Left ventricle myocardium inferior (tissue), 1 donor: ENCODE results near the gene G3BP1. TPM values are rescaled to one million over a fixed set of nuclear protein-coding genes. Genes with fewer than 3 reads are reported as not detected.
"Not testable (repeated sequence)": the region's sequence is repeated elsewhere in the genome, so short reads cannot be mapped to it uniquely, and the experiment has no call there.

ENCODE experiments used
- DNase-seq: peaks from one replicate; pipeline ENCODE4 v3.0.0-alpha.2; 2020
- H3K27ac ChIP-seq: fragments of 200-600 bp; replicated peaks from 2 replicates; pipeline ENCODE4 v1.8.0; 2021
- H3K27me3 ChIP-seq: fragments of 200-600 bp; 2 replicates; pipeline ENCODE4 v1.8.0; 2021; ENCODE audit warnings: low read depth
- H3K36me3 ChIP-seq: fragments of 200-600 bp; 2 replicates; pipeline ENCODE4 v1.8.0; 2021
- H3K4me1 ChIP-seq: fragments of 200-600 bp; 2 replicates; pipeline ENCODE4 v1.8.0; 2021
- H3K4me3 ChIP-seq: fragments of 200-600 bp; 2 replicates; pipeline ENCODE4 v1.8.0; 2021; ENCODE audit warnings: mild to moderate bottlenecking, moderate library complexity
- H3K9me3 ChIP-seq: fragments of 200-600 bp; replicated peaks from 2 replicates; pipeline ENCODE4 v1.8.0; 2021
- intact Hi-C: fragments of 100-400 bp; cut with micrococcal nuclease; formaldehyde crosslinking; loops from one replicate; pipeline ENCODE4 v1.11.0; 2022
- total RNA-seq: library from RNA; stranded (reverse); fragmentation: NEBNext Ultra II Directional; extraction: Animal tissue kit (Norgen Biotek cat#: 25700); gene quantifications from one replicate; pipeline ENCODE4 v1.2.1, GENCODE V29; 2021
- TF ChIP-seq, protein P1 (sequence below): fragments of 200-600 bp; IDR thresholded peaks from 2 replicates; pipeline ENCODE4 v1.8.0; 2021; ENCODE audit warnings: antibody characterized with exemption, mild to moderate bottlenecking, borderline replicate concordance
- donor health status: DM: no; HTN: yes; CAD: no; lungs with severe emphysema.

Gene G3BP1
- total RNA-seq, 1 donor from 2014 or later: 95.0 TPM

- intact Hi-C loops: no loop called here
- Histone ChIP-seq H3K9me3 (peaks cover 8% of the 10 kb centered on the region), H3K27ac (no peak overlapping the region), H3K36me3 (no peaks in the 10 kb centered on the region), H3K4me1 (peaks cover 4% of the 10 kb centered on the region), H3K27me3 (no peaks in the 10 kb centered on the region), H3K4me3 (no peak overlapping the region)
- TF ChIP-seq, protein P1, sequence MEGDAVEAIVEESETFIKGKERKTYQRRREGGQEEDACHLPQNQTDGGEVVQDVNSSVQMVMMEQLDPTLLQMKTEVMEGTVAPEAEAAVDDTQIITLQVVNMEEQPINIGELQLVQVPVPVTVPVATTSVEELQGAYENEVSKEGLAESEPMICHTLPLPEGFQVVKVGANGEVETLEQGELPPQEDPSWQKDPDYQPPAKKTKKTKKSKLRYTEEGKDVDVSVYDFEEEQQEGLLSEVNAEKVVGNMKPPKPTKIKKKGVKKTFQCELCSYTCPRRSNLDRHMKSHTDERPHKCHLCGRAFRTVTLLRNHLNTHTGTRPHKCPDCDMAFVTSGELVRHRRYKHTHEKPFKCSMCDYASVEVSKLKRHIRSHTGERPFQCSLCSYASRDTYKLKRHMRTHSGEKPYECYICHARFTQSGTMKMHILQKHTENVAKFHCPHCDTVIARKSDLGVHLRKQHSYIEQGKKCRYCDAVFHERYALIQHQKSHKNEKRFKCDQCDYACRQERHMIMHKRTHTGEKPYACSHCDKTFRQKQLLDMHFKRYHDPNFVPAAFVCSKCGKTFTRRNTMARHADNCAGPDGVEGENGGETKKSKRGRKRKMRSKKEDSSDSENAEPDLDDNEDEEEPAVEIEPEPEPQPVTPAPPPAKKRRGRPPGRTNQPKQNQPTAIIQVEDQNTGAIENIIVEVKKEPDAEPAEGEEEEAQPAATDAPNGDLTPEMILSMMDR: no peak
- no peak for DNase-seq
Observed at GRCh38 chr5:151847871-151848270, 76.1 kb downstream of the G3BP1 start.

DNA sequence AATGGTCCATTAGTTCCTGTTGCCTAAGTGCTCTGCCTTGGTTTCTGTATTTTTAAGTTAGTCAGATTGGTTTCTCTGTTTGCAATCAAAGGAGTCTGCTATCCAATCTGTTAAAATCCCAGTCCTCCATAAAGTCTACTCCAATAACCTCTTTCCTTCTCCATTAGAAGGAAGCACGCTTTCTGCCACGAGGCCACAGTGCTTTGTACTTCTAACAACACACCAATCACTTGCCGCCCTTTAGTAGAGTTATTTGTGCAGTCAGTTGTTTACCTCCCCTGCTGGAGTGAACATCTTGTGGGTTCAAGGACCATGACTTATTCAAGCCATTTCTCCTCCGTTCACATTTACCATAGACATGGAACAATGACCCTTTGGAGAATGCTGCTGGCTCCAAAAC is 83.9 kb downstream of the G3BP1 start:
- no peak for DNase-seq
- H3K4me3 ChIP-seq: no peak overlapping the region
- no peaks in the 10 kb centered on the region for H3K27me3 ChIP-seq
- H3K27ac ChIP-seq: no peak overlapping the region
- H3K36me3 ChIP-seq: no peaks in the 10 kb centered on the region
- intact Hi-C loops: no loop called here
- peaks cover 7% of the 10 kb centered on the region for H3K4me1 ChIP-seq
- H3K9me3 ChIP-seq: no peaks in the 10 kb centered on the region
- TF ChIP-seq, protein P1: no peak

DNA sequence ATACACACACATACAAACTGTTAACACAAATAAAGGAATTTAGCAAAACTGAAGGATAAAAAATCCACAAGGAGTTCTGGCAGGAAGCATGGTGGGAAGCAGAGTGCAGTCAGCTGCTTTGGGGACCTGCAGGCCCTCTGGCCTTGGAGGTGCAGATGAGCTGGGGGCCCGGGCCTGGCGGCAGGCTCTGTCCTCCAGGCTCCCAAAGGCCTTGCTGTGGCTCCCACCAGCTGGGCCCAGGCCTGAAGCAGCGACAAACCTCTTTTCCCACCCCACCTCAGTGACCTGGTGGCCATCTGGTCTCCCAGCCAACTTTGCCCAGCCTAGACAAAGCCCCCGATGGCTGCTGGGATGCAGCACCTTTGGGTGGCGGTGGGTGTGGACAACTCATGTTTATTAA is 85.1 kb downstream of the G3BP1 start:
- intact Hi-C loops: no loop called here
- peaks cover 7% of the 10 kb centered on the region for H3K4me1 ChIP-seq
- H3K36me3 ChIP-seq: no peaks in the 10 kb centered on the region
- no peaks in the 10 kb centered on the region for H3K9me3 ChIP-seq
- no peak for DNase-seq
- H3K4me3 ChIP-seq: no peak overlapping the region
- no peaks in the 10 kb centered on the region for H3K27me3 ChIP-seq
- TF ChIP-seq, protein P1: no peak
- no peak overlapping the region for H3K27ac ChIP-seq

GRCh38 chr5:151860867-151861266 is 89.1 kb downstream of the G3BP1 start:
- intact Hi-C loops, H3K27ac ChIP-seq, H3K4me3 ChIP-seq, H3K4me1 ChIP-seq, DNase-seq, H3K27me3 ChIP-seq, H3K9me3 ChIP-seq, H3K36me3 ChIP-seq: not testable (repeated sequence)

Other genes starting within 250 kb of the G3BP1 start
- gene FAT2, start 180.6 kb upstream of the G3BP1 start, total RNA-seq: not detected
- 477 TPM for gene SPARC, start 85.0 kb upstream of the G3BP1 start, total RNA-seq
- 65.4 TPM for gene ATOX1, start 13.3 kb upstream of the G3BP1 start, total RNA-seq
- gene GLRA1, start 152.9 kb downstream of the G3BP1 start, total RNA-seq: not detected